ENCODE measurements around the gene PPP1CA. TPM values are rescaled to one million over a fixed set of nuclear protein-coding genes. Genes with fewer than 3 reads are reported as not detected.

PPP1CA gene
- total RNA-seq, 4 donors from 2014 or later = 50.6 to 97.8 (median 72.7) TPM

DNA sequence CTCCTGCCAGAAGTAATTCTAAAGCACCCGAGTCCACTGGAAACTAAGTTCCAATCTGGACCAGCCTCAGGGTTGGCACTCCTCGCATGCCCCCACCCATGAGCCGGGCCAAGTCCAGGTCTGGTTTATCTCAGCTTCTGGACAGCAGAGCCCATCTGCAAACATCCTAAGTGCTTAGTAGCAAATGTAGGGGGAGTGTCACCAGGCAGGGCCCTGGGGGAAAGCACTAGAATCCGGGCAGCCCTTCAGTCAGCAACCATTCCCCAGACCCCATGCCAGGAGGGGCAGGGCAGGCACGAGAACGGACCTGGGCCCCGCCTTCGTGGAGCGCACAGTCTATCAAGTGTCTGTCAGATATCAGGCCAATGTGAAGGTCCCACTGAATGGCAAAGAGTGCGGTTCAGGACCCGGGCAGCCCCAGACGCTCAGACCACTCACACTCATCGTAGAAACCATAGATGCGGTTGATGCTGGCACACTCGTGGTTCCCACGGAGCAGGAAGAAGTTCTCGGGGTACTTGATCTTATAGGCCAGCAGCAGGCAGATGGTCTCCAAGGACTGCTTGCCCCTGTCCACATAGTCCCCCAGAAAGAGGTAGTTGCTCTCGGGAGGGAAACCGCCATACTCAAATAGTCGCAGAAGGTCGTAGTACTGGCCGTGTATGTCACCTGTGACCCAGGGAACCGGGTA lies 1.3 kb downstream of the PPP1CA start:
- Histone ChIP-seq H3K36me3 (peaks cover 0 to 52% (median 21%) of the 10 kb centered on the region in 3 donors), H3K9me3 (no peaks in the 10 kb centered on the region), H3K4me3 (peak overlapping the region; percentile 75 to 99 (median 90)), H3K27ac (peak overlapping the region; percentile 91 to 98 (median 94)), H3K4me1 (peaks cover 0 to 74% (median 26%) of the 10 kb centered on the region in 4 donors), H3K27me3 (no peaks in the 10 kb centered on the region)
- no peak for TF ChIP-seq POLR2A (IDR thresholded peaks at IDR 0.05)
- no peak for TF ChIP-seq CTCF (IDR thresholded peaks at IDR 0.05)
- TF ChIP-seq EP300 (IDR thresholded peaks at IDR 0.05) = no peak
- WGBS, 2 donors = 32 to 41% methylated on average over 23 of the region's 23 CpGs
- no peak for DNase-seq (ENCODE audit: low spot score in 2 of 2)

DNA sequence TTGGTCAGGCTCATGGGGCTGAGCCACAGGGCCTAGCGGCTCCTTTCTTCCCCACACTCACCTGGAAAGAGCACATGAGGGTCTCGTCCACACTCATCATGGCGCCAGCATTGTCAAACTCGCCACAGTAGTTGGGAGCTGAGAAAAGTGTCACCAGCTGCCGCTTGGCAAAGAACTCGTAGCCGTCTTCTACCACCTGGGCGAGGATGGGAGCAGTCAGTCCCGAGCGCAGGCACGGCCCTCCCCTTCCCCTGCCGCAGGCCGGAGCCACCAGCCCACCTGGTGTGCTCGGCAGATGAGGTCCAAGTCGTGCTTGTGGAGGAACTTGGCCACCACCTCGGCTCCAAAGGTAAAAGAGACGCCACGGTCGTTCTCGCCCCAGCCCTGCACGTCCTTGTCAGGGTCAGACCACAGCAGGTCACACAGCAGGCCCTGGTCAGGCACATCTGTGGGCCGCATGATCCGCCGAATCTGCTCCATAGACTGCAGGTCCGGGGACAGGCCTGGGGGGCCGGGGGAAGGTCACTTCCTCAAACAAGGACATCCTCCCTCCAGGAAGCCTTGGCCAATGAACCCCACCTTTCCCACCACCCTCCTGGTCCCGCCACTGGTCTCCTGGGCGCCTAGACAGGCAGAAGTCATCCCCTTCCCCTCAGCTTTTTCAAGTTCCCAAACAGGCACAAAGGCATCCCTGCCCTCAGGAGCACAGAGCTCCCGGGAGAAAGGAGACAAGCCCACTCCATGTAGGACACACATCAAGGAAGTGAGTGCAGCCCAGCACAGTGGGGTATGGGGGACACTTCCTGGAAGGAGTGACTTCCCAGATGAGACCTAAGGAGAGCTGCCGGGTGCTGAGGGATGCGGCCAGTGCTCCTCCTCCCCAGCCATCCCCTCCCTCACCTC lies 2.7 kb downstream of the PPP1CA start:
- 73 to 82% methylated on average over 16 to 27 of the region's 31 CpGs for WGBS, 2 donors
- TF ChIP-seq EP300 (IDR thresholded peaks at IDR 0.05) = no peak
- TF ChIP-seq CTCF (IDR thresholded peaks at IDR 0.05) = no peak
- no peak for TF ChIP-seq POLR2A (IDR thresholded peaks at IDR 0.05)
- DNase-seq (ENCODE audit: low spot score in 2 of 2) = no peak
- Histone ChIP-seq H3K27ac (peak overlapping the region in 1 of 4 donors; percentile 26), H3K9me3 (no peaks in the 10 kb centered on the region), H3K4me1 (peaks cover 0 to 60% (median 26%) of the 10 kb centered on the region in 4 donors), H3K27me3 (no peaks in the 10 kb centered on the region), H3K4me3 (no peak overlapping the region), H3K36me3 (peaks cover 0 to 65% (median 21%) of the 10 kb centered on the region in 3 donors)

- H3K9me3 ChIP-seq = no peaks in the 10 kb centered on the region
- WGBS, 2 donors = 73 to 77% methylated on average over 18 to 24 of the region's 24 CpGs
- H3K4me3 ChIP-seq = no peak overlapping the region
- no peaks in the 10 kb centered on the region for H3K27me3 ChIP-seq
- DNase-seq (ENCODE audit: low spot score in 2 of 2) = no peak
- H3K4me1 ChIP-seq = peaks cover 0 to 61% (median 25%) of the 10 kb centered on the region in 4 donors
- H3K27ac ChIP-seq = no peak overlapping the region
- TF ChIP-seq EP300 (IDR thresholded peaks at IDR 0.05) = no peak
- TF ChIP-seq POLR2A (IDR thresholded peaks at IDR 0.05) = no peak
- no peak for TF ChIP-seq CTCF (IDR thresholded peaks at IDR 0.05)
- peaks cover 0 to 72% (median 21%) of the 10 kb centered on the region in 3 donors for H3K36me3 ChIP-seq
Measured at GRCh38 chr11:67397986-67398660, 3.5 kb downstream of the PPP1CA start.

GRCh38 chr11:67397536-67397935 lies 4.1 kb downstream of the PPP1CA start:
- Histone ChIP-seq H3K36me3 (peaks cover 0 to 72% (median 21%) of the 10 kb centered on the region in 3 donors), H3K9me3 (no peaks in the 10 kb centered on the region), H3K27ac (no peak overlapping the region), H3K4me3 (no peak overlapping the region), H3K4me1 (peaks cover 0 to 64% (median 24%) of the 10 kb centered on the region in 4 donors), H3K27me3 (no peaks in the 10 kb centered on the region)
- 78 to 81% methylated on average over 6 of the region's 6 CpGs for WGBS, 2 donors
- no peak for TF ChIP-seq CTCF (IDR thresholded peaks at IDR 0.05)
- TF ChIP-seq POLR2A (IDR thresholded peaks at IDR 0.05) = no peak
- TF ChIP-seq EP300 (IDR thresholded peaks at IDR 0.05) = no peak
- DNase-seq (ENCODE audit: low spot score in 2 of 2) = no peak
